ENCODE results near the gene GTF2IRD1.

GRCh38 chr7:74573512-74573911 lies 119.8 kb downstream of the GTF2IRD1 start:
- no peak for TF ChIP-seq CTCF (IDR thresholded peaks at IDR 0.05; ENCODE audit: low read depth, low read length, poor library complexity, severe bottlenecking)
- no peak for TF ChIP-seq EZH2phosphoT487 (IDR thresholded peaks at IDR 0.05; ENCODE audit: borderline replicate concordance, low read length)

Data from DOHH2 (cell line).